HG02610 (cell line): ENCODE results near the gene GID4.
"Not testable (repeated sequence)": the region's sequence is repeated elsewhere in the genome, so short reads cannot be mapped to it uniquely, and the experiment has no call there.

Experiments used
- ATAC-seq: cut with Tn5 transposase; IDR thresholded peaks from one replicate; pipeline ENCODE4 v1.9.1; 2021; ENCODE audit warnings: mild to moderate bottlenecking, moderate library complexity; ENCODE audit not compliant: unreplicated experiment

GID4 gene

DNA sequence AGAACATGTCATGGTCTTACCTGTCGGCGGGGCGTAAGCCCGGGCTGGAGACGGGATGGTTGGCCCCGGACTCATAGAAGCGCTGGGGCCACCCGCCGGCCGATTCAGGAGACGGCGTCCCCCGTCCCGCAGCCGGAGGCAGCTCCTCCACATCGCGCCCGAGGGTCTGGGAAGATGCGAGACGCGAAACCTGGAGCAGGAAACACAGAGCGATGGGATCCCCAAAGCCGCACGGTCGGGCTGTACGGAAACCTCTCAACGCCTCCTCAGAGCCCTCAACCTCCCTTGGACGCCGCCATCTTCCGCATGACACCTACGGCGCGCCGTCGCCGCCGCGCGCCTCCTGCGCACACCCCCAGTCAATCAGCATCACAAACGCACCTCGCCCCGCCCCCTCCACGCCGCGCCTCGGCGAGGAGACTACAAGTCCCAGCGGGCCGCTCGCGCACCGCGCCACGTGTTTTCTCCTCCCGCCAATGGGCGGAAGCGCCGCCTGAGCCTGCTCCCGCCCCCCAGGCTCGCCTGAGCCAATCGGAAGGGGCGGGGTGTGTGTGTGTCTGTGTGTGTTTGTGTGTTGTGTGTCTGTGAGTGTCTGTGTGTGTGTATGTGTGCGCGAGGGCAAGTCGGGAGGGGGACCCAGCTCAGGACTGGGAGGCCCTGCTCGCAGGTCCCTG is at the start of gene GID4, which contains the start of gene ATPAF2:
TSS of gene GID4 (plus strand) at position 548 of the 674 bp plus-strand sequence. CDS start at position 605, 57 bp downstream.
TSS of gene ATPAF2 (minus strand) at position 308 of the 674 bp plus-strand sequence. CDS start at position 153, 155 bp downstream.
- peak; percentile 91 for ATAC-seq

DNA sequence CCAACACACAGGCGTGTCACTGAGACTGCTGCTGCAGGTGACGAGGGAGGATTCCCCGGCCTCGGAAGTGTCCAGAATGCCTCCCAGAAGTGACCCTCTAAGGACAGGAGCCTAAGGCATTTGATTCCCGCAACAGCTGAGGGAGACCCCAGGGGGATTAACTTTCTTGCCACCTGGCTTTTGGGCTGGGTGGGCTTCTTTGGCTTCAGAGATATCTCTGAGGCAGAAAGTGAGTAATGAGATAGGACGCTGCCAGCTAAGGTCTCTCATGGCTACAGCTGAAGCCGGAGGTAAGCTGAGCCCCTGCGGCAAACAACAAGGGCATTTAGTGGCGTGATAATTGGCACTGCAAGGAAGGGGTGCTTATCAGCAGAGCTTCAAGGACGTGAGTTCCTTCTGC is 49.6 kb upstream of the GID4 start:
- ATAC-seq, result no peak

DNA sequence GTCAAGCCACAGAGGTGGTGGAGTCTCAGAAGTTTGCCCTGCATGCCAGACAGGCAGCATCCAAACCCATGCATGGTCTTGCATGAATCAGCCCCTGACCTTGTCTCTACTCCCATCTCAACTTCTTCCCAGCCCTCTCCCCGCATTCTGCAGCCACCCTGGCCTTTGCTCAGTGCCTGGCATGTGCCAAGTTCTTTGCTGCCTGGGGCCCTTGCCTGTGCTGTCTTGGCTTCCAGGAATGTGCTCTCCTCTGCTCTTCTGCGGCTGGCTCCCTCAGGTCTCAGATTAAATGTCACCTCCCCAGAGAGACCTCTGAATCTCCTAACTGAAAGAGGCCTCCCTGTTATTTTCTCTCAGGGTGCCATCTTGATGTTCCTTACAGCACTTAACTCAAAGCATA is 48.9 kb upstream of the GID4 start:
- ATAC-seq, result no peak

DNA sequence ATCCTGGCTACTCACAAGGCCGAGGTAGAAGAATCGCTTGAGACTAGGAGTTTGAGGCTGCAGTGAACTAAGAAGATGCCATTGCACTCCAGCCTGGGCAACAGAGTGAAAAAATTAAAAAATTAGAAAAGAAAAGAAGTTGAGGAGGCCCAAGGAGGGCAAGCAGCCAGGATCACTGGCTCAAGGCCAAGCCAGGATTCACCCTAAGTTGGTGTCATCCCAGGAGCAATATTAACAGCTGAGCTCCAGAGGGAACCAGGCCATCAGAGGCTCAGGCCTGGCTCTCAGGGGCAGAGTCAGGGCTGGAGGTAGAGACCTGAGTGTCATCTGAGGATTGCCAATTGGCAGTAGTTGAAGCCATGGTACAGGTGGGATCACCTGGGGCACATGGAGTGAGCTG is 45.8 kb upstream of the GID4 start:
- ATAC-seq, result no peak

DNA sequence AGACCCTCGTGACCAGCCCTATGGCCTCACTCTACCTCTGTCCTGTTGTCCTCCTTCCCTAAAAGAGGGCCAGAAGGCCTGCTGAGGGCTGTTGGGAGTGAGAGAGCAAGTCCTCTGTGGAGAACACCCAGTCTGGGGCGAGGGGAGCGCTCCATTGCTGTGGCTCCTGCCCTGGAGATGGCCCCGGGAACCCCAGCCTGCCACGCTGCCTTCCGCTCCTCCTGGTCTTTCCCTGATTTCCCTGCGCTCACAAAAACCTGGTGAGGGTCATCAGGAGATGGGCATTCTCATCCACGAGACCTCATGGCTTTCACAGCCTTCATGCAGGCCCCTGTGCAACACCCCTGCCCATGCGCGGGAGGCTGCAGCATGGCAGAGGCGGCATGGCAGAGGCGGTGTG is 45.4 kb upstream of the GID4 start:
- no peak for ATAC-seq

DNA sequence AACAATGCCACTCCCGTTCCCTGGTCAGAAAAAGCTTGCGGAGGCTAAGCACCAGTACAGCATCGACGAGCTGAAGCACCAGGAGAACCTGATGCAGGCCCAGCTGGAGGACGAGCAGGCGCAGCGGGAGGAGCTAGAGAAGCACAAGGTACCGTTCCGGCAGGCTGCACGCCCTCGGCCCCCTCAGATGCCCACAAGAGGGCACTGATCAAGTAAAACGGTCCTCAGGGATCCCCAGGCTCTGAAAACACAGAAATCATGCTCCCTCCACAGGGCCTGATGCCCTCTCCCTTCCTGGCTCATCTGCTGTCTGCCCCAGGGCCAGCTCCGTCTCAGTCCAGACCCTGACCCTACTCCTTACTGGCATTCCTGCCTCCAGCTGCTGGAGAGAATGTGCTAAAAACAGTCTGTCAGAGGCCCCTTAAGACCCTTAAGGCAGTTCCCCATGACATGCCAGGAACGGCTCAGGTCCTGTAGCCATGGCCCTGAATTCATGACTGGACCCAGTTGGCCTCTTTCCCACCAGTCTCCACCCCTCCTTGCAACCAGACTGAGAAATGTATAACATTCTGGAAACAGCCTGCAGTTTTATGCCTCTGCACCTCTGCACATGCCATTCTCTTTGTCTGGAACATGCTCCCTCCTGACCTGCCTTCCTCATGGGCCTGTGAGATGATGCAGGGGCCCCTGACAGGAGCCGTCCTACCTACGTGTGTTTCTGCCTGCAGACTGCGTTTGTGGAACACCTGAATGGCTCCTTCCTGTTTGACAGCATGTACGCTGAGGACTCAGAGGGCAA is 44.7 kb upstream of the GID4 start:
- ATAC-seq, result no peak

DNA sequence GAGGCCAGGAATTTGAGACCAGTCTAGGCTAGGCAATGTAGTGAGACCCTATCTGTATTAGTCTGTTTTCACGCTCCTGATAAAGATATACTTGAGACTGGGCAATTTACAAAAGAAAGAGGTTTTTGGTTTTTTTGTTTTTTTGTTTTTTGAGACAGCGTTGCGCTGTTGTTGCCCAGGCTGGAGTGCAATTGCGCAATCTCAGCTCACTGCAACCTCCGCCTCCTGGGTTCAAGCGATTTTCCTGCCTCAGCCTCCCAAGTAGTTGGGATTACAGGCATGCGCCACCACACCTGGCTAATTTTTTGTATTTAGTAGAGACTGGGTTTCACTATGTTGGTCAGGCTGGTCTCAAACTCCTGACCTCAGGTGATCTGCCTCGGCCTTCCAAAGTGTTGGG is 43.3 kb upstream of the GID4 start:
- ATAC-seq, result not testable (repeated sequence)

DNA sequence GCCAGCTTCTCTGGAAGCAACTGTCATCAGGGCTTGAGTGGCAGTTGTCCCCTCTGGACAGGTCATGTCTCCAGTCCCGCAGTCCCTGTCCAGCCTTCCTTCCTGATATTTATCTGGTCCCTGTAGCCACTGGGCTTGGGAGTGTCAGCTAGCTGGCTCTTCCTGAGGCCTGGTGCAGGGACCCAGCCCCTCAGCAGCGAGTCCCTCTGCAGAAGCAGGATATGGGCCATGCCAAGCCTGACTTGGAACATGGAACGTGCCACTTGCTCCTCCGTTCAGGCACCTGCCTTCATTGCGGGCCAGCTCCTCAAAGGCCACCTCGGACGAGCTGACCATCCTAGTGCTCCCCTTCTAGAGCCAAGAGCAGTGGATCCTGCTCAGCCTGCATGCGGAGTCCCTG is 40.3 kb upstream of the GID4 start:
- no peak for ATAC-seq

DNA sequence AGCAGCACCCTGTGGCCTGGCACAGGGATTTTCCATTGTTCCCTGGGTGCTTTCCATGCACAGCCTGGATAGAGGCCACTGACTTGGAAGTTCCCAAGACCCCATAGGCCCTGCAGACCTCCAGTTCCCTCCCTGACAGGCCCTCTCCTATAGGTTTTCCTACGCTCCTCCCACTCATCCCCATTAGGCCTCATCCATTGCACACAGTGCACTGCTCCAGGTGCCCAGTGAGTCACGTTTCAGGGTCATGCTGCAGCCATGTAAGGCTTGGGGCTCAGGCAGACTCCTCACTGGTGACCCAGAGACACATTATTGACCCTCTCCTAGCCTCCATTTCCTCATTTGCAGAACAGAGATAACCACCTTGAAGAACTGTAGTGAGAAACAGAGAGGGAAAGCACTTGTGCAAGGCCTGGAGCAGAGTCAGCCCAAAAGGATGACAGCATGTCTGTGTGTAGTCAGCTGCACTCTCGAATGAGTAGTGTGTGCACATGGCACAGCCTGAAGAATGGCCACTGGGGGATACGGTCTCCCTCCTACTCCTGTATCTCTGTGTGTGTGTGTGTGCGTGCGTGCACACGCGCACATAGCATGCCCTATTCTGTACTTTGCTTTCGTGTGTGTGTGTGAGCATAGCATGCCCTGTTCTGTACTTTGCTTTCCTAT is 39.7 kb upstream of the GID4 start:
- no peak for ATAC-seq

DNA sequence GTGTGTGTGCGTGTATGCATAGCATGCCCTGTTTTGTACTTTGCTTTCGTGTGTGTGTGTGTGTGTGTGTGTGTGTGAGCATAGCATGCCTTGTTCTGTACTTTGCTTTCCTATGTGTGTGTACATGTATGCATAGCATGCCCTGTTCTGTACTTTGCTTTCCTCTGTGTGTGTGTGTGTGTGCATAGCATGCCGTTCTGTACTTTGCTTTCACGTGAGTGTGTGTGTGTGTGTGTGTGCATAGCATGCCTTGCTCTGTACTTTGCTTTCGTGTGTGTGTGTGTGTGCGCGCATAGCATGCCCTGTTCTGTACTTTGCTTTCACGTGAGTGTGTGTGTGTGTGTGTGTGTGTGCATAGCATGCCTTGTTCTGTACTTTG is 39.2 kb upstream of the GID4 start:
- ATAC-seq, result no peak

DNA sequence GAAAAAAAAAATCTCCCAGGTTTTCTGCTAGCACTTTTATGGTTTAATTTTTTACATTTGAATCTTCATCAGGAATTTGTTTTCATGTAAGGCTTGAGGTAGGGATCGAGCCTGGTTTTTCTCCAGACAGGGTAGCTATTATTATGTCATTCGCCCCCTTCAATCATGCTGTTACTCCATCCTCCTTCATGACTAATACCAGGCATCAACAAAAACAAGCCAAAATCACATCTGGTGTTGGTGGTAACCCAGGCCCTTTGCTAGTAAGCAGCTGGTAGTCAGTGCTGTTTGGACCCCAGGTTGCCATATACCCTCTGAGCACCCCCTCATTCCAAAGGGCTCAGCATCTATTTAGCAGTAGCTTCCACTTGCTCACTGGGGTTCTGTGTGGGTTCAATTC is 37.0 kb upstream of the GID4 start:
- ATAC-seq, result no peak

DNA sequence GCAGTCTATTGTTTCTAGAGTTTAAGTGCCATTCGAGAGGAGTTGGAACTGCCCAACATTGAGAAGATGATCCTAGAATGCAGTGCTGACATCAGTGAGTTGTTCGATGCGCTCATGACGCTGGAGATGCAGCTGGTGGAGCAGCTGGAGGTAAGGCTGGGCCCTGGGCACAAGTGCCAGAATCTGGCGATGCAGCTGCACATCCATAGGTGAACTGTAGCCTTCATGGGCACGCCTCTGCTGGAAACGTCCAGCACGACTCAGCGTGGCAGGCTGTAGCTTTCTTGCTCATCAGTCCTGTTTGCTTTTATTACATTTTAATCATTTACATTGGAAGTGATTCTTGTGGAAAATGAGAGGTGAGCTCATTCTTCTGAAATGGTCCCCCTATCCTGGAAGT is 34.9 kb upstream of the GID4 start:
- ATAC-seq, result no peak

DNA sequence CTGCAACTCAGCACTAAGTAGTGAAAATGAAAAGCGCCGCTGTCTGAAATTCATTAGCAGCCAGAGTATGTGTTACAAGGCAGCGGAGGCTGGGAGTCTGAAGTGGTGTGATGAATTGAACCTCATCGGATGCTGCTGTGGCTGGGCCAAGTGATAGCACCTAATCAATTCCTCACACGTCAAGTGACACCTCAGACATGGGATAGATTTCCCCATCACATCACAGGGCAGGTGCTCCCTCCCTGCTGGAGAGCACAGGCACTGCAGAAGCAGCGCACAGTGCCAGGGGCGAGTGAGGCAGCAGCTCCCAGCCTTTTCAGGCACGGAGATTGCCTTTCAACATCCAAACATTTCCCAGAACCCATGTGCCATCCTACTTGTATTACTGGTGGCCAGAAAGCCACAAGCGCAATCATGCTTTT is 34.3 kb upstream of the GID4 start:
- ATAC-seq, result no peak

DNA sequence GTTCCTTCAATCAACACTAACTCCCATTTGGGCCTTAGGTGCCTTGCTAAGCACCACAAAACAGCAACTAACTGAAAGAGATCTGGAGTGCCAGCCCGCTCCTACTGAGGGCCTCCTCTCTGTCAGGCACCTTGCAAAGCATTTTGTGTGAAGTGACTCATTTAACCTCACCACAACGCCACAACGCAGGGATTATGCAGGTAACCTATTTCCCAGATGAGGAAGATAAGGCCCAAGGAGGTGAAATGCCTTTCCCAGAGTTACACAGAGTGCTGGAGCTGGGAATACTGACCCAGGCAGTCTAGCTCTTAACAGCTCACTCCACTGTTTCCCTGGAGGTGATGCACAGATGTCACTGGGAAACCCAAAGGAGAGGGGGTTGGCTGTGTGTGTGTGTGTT is 33.7 kb upstream of the GID4 start:
- ATAC-seq, result no peak

DNA sequence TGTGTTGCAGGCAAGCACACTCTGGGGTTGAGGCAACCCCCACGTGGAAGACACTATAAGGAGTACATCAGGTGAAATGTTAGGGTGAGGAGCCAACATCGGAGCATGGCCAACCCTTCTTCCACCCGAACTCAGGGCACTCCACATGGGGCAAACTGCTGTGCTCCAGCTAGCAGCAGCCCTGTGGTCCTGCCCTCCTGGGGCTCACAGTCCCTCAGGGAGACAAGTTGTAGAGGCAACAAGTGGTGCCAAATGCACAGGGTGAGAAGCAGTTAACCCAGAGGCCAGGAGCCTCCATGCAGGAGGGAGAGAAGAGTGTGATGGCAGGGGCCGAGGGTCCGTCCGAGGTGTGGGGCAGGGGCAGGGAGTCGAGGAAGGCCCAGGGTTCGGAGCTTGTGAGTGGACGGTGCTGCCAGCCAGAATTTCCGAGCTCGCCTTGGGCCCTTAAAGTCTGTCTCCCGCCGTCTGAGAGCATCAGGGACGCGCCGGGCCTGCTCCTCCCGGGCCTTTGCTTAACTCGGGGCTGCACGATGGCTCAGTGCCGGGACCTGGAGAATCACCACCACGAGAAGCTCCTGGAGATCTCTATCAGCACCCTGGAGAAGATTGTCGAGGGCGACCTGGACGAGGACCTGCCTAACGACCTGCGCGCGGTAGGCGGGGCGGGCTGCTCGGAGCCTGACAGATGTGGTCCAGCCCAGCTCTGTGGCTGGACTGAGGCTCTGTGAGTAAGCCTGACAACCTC is 32.5 kb upstream of the GID4 start:
- no peak for ATAC-seq

DNA sequence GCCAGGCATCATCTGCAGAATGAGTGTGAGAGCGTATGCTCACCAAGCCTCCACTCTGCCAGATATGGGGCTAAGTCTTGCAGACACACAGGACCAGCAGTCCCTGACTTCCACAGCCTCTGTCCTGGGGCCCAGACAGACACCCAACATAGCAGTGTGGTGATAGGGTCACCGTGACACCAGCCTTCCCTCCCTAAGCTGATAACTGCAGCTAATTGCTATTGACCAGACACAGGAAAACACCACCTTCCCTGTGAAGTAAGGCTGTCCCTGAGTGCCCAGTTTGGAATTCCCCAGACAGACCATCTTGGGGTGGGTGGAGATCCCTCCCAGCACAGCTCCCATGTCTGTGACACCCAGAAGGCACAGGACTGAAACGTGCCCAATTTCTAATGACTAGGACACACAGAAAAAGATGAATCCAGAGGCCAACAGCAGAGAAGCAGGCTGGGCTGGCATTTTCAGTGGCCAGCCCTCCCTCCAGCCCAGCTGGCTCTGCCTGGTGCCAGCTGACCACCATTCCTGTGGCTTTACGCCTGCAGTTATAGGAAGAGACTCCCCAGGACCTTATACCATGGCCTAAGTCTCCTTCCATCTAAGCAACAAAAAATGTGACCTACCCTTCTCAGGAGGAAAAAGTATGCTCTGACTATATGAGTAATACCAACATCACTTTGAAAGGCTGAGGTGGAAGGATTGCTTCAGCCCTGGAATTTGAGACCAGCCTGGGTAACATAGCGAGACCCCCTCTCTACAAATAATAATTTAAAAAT is 30.5 kb upstream of the GID4 start:
- no peak for ATAC-seq

DNA sequence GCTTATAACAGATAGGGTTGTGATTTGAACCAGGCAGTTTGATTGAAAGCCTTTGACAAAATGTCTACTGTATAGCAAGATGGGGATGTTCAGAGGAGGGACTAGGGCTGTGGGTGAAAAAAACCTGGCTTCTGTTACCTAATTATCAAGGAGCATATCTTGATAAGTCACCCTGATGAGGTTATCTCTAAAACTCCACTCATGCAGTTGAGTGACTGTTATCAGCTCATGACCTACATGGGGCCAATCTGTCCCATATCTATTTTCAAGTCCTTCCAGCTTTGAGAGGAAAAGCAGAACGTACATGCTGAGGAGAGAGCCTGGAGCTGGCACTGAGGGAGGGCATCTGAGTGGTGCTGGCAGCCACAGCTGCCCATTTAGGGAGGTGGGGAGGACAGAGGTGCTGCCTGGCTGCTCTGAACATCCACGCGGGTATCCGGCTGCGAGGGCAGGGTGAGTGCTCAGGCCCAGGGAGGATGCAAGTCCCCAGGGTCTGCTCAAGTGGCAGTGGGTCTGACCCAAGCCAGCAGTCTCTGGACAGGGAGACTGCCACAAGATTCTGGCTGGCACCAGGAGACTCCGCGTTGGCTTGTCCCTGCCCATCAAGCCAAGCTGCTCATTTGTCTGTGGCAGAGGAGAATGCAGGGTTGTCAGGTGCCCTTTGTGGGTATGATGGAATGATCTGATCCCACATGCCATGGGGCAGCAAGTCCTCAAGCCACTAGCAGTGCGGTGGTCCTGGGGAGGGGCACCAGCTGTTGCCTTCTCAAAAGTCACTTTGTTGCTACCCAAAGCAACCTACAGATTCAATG is 29.4 kb upstream of the GID4 start:
- no peak for ATAC-seq

DNA sequence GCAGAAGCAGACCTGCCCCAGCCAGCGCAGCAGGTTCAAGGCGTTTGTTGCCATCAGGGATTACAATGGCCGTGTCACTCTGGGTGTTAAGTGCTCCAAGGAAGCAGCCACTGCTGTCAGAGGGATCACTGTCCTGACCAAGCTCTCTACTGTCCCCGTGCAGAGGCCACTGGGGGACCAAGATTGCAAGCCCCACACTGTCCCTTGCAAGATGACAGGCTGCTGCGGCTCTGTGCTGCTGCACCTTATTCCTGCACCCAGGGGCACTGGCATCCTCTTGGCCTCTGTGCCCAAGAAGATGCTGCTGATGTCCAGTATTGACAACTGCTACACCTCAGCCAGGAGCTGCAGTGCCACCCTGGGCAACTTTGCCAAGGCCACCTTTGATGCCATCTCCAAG is 27.9 kb upstream of the GID4 start:
- ATAC-seq, result no peak

DNA sequence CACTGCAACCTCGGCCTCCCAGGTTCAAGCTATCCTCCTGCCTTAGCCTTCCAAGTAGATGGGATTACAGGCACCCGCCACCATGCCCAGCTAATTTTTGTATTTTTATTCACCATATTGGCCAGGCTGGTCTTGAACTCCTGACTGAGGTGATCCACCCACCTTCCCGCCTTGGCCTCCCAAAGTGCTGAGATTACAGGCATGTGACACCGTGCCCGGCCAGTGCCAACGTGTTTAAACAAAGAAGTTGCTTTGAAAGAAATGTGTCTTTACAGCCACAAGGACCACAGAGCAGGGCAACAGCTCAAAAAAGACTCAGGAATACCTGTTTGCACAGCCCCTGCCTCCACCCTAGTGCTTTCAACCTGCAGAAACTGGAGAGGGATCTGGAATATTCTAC is 25.2 kb upstream of the GID4 start:
- no peak for ATAC-seq

DNA sequence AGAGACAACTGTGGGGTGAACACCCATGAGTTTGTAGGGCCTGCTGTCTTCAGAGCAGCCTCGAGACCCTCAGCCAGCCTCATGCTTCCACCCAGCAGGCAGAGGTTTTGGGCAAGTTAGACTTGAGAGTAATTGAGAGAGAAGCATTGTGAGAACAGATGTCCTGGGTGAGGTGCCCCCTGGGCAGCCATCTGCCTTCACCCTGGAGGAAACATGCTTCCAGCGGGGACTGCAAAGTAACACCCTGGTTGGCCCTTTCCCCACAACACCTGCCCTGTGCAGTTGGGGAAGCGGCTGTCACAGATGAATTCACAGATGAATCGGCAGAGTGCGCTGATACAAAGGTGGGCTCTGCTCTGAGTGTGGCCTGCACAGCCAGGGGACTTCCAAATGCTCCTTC is 23.6 kb upstream of the GID4 start:
- ATAC-seq, result no peak
